IMR-90 (cell line): ENCODE data around the gene CMAS. TPM values are rescaled to one million over a fixed set of nuclear protein-coding genes. Genes with fewer than 3 reads are reported as not detected.
"Not testable (repeated sequence)": the region's sequence is repeated elsewhere in the genome, so short reads cannot be mapped to it uniquely, and the experiment has no call there.

Source experiments
- ATAC-seq: fragments of 200-7000 bp; cut with Tn5 transposase; 2 replicates; pipeline ENCODE4 v1.9.1; 2020; ENCODE audit warnings: low read depth, mild to moderate bottlenecking, moderate library complexity
- BruUV-seq: library from RNA; stranded (reverse); fragments of 400-500 nt; replicated peaks from 2 replicates; lab custom pipeline; 2021; lab: Mats Ljungman, UMichigan
- CTCF ChIA-PET: fragments of 300-600 bp; formaldehyde crosslinking; extraction: SDS; loops from one replicate; lab custom pipeline; 2021; ENCODE audit warnings: antibody characterized with exemption; lab: Yijun Ruan, JAX
- POLR2A ChIA-PET: fragments of 300-600 bp; sonication (Branson Sonifier 250); formaldehyde crosslinking; loops from one replicate; lab custom pipeline; 2022; ENCODE audit warnings: antibody characterized with exemption; ENCODE audit not compliant: unreplicated experiment; lab: Charles Lee
- DNase-seq: peaks from one replicate; pipeline ENCODE4 v3.0.0; 2013
- H2AFZ ChIP-seq: replicated peaks from 2 replicates; pipeline ENCODE3; 2013; ENCODE audit warnings: low read length, mild to moderate bottlenecking; ENCODE audit not compliant: poor library complexity
- H2AK5ac ChIP-seq: 2 replicates; pipeline ENCODE4 v1.6.1; 2013; ENCODE audit warnings: low read depth, low read length, inconsistent platforms
- H2AK9ac ChIP-seq: replicated peaks from 2 replicates; pipeline ENCODE3; 2013; ENCODE audit warnings: mild to moderate bottlenecking, low read depth, low read length, moderate library complexity; ENCODE audit not compliant: poor library complexity
- H2BK120ac ChIP-seq: 2 replicates; pipeline ENCODE4 v1.6.1; 2013; ENCODE audit warnings: low read depth, low read length, inconsistent platforms
- H2BK15ac ChIP-seq: 3 replicates; pipeline ENCODE4 v1.6.1; 2013; ENCODE audit warnings: low read depth, low read length, inconsistent platforms
- H2BK20ac ChIP-seq: 2 replicates; pipeline ENCODE4 v1.6.1; 2013; ENCODE audit warnings: low read depth, mild to moderate bottlenecking, inconsistent platforms, low read length, moderate library complexity
- H2BK5ac ChIP-seq: 2 replicates; pipeline ENCODE4 v1.6.1; 2013; ENCODE audit warnings: mild to moderate bottlenecking, low read depth, low read length, inconsistent platforms; ENCODE audit not compliant: poor library complexity, severe bottlenecking
- H3K14ac ChIP-seq: replicated peaks from 2 replicates; pipeline ENCODE4 v1.6.1; 2013; ENCODE audit warnings: low read depth, low read length, inconsistent platforms
- H3K18ac ChIP-seq: 2 replicates; pipeline ENCODE4 v1.6.1; 2013; ENCODE audit warnings: low read depth, low read length, control low read depth
- H3K23ac ChIP-seq: 2 replicates; pipeline ENCODE4 v1.6.1; 2013; ENCODE audit warnings: low read depth, low read length, inconsistent platforms
- H3K27ac ChIP-seq: 2 replicates; pipeline ENCODE4 v1.5.1; 2013; ENCODE audit warnings: mild to moderate bottlenecking, control low read depth, low read length; ENCODE audit not compliant: insufficient read depth
- H3K27me3 ChIP-seq: 2 replicates; pipeline ENCODE4 v1.6.1; 2013; ENCODE audit warnings: low read length; ENCODE audit not compliant: control insufficient read depth, insufficient read depth
- H3K36me3 ChIP-seq: 2 replicates; pipeline ENCODE4 v1.6.1; 2013; ENCODE audit warnings: low read length, mixed read lengths; ENCODE audit not compliant: control insufficient read depth, insufficient read depth
- H3K4ac ChIP-seq: 2 replicates; pipeline ENCODE4 v1.6.1; 2013; ENCODE audit warnings: low read depth, low read length, inconsistent platforms
- H3K4me1 ChIP-seq: 2 replicates; pipeline ENCODE4 v1.6.1; 2013; ENCODE audit warnings: low read length, mixed read lengths; ENCODE audit not compliant: control insufficient read depth, insufficient read depth
- H3K4me2 ChIP-seq: 2 replicates; pipeline ENCODE4 v1.6.1; 2013; ENCODE audit warnings: low read depth, mild to moderate bottlenecking, control low read depth, low read length, moderate library complexity
- H3K4me3 ChIP-seq: 2 replicates; pipeline ENCODE4 v1.5.1; 2013; ENCODE audit warnings: low read depth, mild to moderate bottlenecking, control low read depth, low read length, moderate library complexity; ENCODE audit not compliant: insufficient read depth
- H3K56ac ChIP-seq: 2 replicates; pipeline ENCODE4 v1.6.1; 2013; ENCODE audit warnings: low read length, inconsistent platforms; ENCODE audit not compliant: insufficient read depth; ENCODE audit errors: extremely low read depth
- H3K79me1 ChIP-seq, 2 experiments: 2 replicates each; pipeline ENCODE4 v1.6.1; 2013; ENCODE audit warnings: low read length in 2 of 2, inconsistent platforms in 1 of 2, low read depth in 1 of 2
- H3K9ac ChIP-seq: 2 replicates; pipeline ENCODE4 v1.6.1; 2013; ENCODE audit warnings: low read depth, low read length, control low read depth
- H3K9me1 ChIP-seq: 2 replicates; pipeline ENCODE4 v1.6.1; 2013; ENCODE audit warnings: low read length, inconsistent platforms; ENCODE audit not compliant: insufficient read depth
- H3K9me3 ChIP-seq: 2 replicates; pipeline ENCODE4 v1.6.1; 2013; ENCODE audit warnings: low read length; ENCODE audit not compliant: control insufficient read depth, insufficient read depth
- H4K20me1 ChIP-seq: 2 replicates; pipeline ENCODE4 v1.6.1; 2013; ENCODE audit warnings: low read length, inconsistent platforms; ENCODE audit not compliant: insufficient read depth
- H4K5ac ChIP-seq: 2 replicates; pipeline ENCODE4 v1.6.1; 2013; ENCODE audit warnings: mild to moderate bottlenecking, low read depth, low read length, control low read depth
- H4K8ac ChIP-seq, 2 experiments: 2 replicates each; pipeline ENCODE4 v1.6.1; 2013; ENCODE audit warnings: low read depth in 2 of 2, low read length in 2 of 2, control low read depth in 1 of 2, inconsistent platforms in 1 of 2
- H4K91ac ChIP-seq: 2 replicates; pipeline ENCODE4 v1.6.1; 2013; ENCODE audit warnings: low read depth, low read length, inconsistent platforms; ENCODE audit not compliant: insufficient read depth
- BHLHE40 ChIP-seq: fragments of 150-350 bp; IDR thresholded peaks from 2 replicates; pipeline ENCODE4 v1.6.1; 2016; ENCODE audit warnings: mild to moderate bottlenecking, low read depth, low read length
- CEBPB ChIP-seq: IDR thresholded peaks from 2 replicates; pipeline ENCODE4 v1.6.1; 2012; ENCODE audit warnings: low read depth, low read length, improper control_type of control experiment
- CTCF ChIP-seq: conservative IDR thresholded peaks from 2 replicates; pipeline ENCODE4 v1.5.1; 2012; ENCODE audit warnings: mild to moderate bottlenecking, low read depth, low read length, improper control_type of control experiment
- RCOR1 ChIP-seq: IDR thresholded peaks from 2 replicates; pipeline ENCODE4 v1.6.1; 2012; ENCODE audit warnings: mild to moderate bottlenecking, low read length, improper control_type of control experiment; ENCODE audit not compliant: insufficient replicate concordance
- SMC3 ChIP-seq: fragments of 150-350 bp; IDR thresholded peaks from 2 replicates; pipeline ENCODE4 v1.6.1; 2016; ENCODE audit warnings: low read depth, mild to moderate bottlenecking, antibody characterized with exemption, low read length, moderate library complexity
- WGBS, 2 experiments: methylation state at CpG; one replicate each; pipeline versions ENCODE4 v1.1.5 to v1.1.7; 2013; ENCODE audit warnings: missing lambda C conversion rate in 2 of 2; ENCODE audit not compliant: insufficient read length in 1 of 2; ENCODE audit errors: extremely low coverage in 2 of 2; 5-methylcytosine and 5-hydroxymethylcytosine counted together
- dilution Hi-C: fragments of 300-500 bp; cut with HindIII; formaldehyde crosslinking; loops from one replicate; pipeline ENCODE4 v1.14.3; 2018; ENCODE audit warnings: low sequenced_read_pairs; ENCODE audit not compliant: unreplicated experiment
- in situ Hi-C: fragments of 300-500 bp; cut with MboI; formaldehyde crosslinking; loops from 3 replicates; pipeline ENCODE4 v1.14.3; 2019; ENCODE audit warnings: low sequenced_read_pairs, inconsistent platforms, mixed read lengths
- intact Hi-C: fragments of 100-400 bp; cut with micrococcal nuclease; formaldehyde crosslinking; loops from 2 replicates; pipeline ENCODE4 v1.10.0; 2022
- polyA plus RNA-seq, 3 experiments: library from polyadenylated mRNA; depleted of rRNA; stranded (reverse); fragments of >200 nt; gene quantifications; 2 replicates each; pipeline ENCODE4 v1.2.3, GENCODE V29; 2012; ENCODE audit warnings: low replicate concordance in 1 of 3
- total RNA-seq: library from RNA; depleted of rRNA; stranded (reverse); fragments of >200 nt; gene quantifications from 2 replicates; pipeline ENCODE4 v1.2.3, GENCODE V29; 2012

Gene CMAS
- total and polyA plus RNA-seq, 2 of the 4 experiments (the other 2 are of a cell fraction) = 9.5 to 26.8 TPM

GRCh38 chr12:22002430-22002829 lies 43.6 kb upstream of the CMAS start:
- no peak overlapping the region for H3K18ac ChIP-seq
- no peak overlapping the region for H2AK9ac ChIP-seq
- H2BK15ac ChIP-seq = no peak overlapping the region
- DNase-seq = no peak
- H3K4me2 ChIP-seq = no peak overlapping the region
- no peaks in the 10 kb centered on the region for H3K9me1 ChIP-seq
- H4K20me1 ChIP-seq = no peaks in the 10 kb centered on the region
- H3K14ac ChIP-seq = no peak overlapping the region
- H2BK5ac ChIP-seq = no peak overlapping the region
- POLR2A ChIA-PET = no interaction called here
- TF ChIP-seq SMC3 = no peak
- TF ChIP-seq RCOR1 = no peak
- TF ChIP-seq BHLHE40 = no peak
- no peak for TF ChIP-seq CTCF
- no peak for TF ChIP-seq CEBPB
- no peak overlapping the region for H4K5ac ChIP-seq
- H2BK20ac ChIP-seq = no peak overlapping the region
- no peak overlapping the region for H3K56ac ChIP-seq
- no peaks in the 10 kb centered on the region for H3K36me3 ChIP-seq
- no peaks in the 10 kb centered on the region; the same call in 1 of the 2 replicates for H3K27me3 ChIP-seq
- H3K79me1 ChIP-seq = no peaks in the 10 kb centered on the region
- H4K8ac ChIP-seq = no peak overlapping the region
- H2AFZ ChIP-seq = no peak overlapping the region
- H3K9ac ChIP-seq = no peak overlapping the region
- no peak overlapping the region for H3K23ac ChIP-seq
- CTCF ChIA-PET = no interaction called here
- no peak overlapping the region for H3K4ac ChIP-seq
- in situ Hi-C loops (no loop called here), intact Hi-C loops (no loop called here), dilution Hi-C loops (no loop called here)
- H3K9me3 ChIP-seq = no peaks in the 10 kb centered on the region
- no peak for ATAC-seq
- no TSS peak for BruUV-seq
- H3K4me3 ChIP-seq = no peak overlapping the region
- H3K4me1 ChIP-seq = no peaks in the 10 kb centered on the region
- H2BK120ac ChIP-seq = no peak overlapping the region
- no peak overlapping the region for H4K91ac ChIP-seq
- WGBS, 2 experiments = no CpG with 5 or more reads among the region's 3 CpGs
- no peak overlapping the region for H2AK5ac ChIP-seq
- no peak overlapping the region for H3K27ac ChIP-seq

GRCh38 chr12:22007794-22008193 lies 38.2 kb upstream of the CMAS start:
- dilution Hi-C loops, H2BK5ac ChIP-seq, H3K27ac ChIP-seq, H2AK5ac ChIP-seq, in situ Hi-C loops, H3K4me1 ChIP-seq, H2AK9ac ChIP-seq, H4K5ac ChIP-seq, H4K20me1 ChIP-seq, H2BK15ac ChIP-seq, H3K9me3 ChIP-seq, H3K79me1 ChIP-seq, ATAC-seq, CTCF ChIA-PET, H3K14ac ChIP-seq, H2AFZ ChIP-seq, H3K23ac ChIP-seq, H3K4ac ChIP-seq, H3K18ac ChIP-seq, intact Hi-C loops, H3K36me3 ChIP-seq, H3K27me3 ChIP-seq, H3K4me3 ChIP-seq, H3K4me2 ChIP-seq, H3K56ac ChIP-seq, H4K8ac ChIP-seq, BruUV-seq, H4K91ac ChIP-seq, H2BK20ac ChIP-seq, H2BK120ac ChIP-seq, H3K9me1 ChIP-seq, H3K9ac ChIP-seq, DNase-seq, POLR2A ChIA-PET: not testable (repeated sequence)
- WGBS, 2 experiments = no CpG with 5 or more reads among the region's 2 CpGs
